GM23338 (cell line): ENCODE data around the gene DACT2. TPM values are rescaled to one million over a fixed set of nuclear protein-coding genes. Genes with fewer than 3 reads are reported as not detected.

Experiments
- ATAC-seq: fragments of 200-7000 bp; cut with Tn5 transposase; 3 replicates; pipeline ENCODE4 v1.9.1; 2020
- DNase-seq: peaks from one replicate; pipeline ENCODE4 v3.0.0-alpha.2; 2015; ENCODE audit warnings: low spot score
- H2AFZ ChIP-seq: fragments of 200-600 bp; sonication (generic); 2 replicates; pipeline ENCODE4 v1.8.0; 2016; ENCODE audit warnings: antibody characterized with exemption, mild to moderate bottlenecking, moderate library complexity
- H3F3A ChIP-seq: fragments of 200-600 bp; sonication (generic); replicated peaks from 2 replicates; pipeline ENCODE4 v1.8.0; 2017; ENCODE audit warnings: antibody characterized with exemption, mixed run types, low read depth
- H3K27ac ChIP-seq: fragments of 200-600 bp; sonication (generic); 2 replicates; pipeline ENCODE4 v1.6.1; 2016; ENCODE audit warnings: low read depth
- H3K27me3 ChIP-seq: fragments of 200-600 bp; sonication (generic); 2 replicates; pipeline ENCODE4 v1.8.0; 2016; ENCODE audit warnings: mild to moderate bottlenecking, mixed run types, moderate library complexity; ENCODE audit not compliant: insufficient read depth
- H3K36me3 ChIP-seq: fragments of 200-600 bp; sonication (generic); 2 replicates; pipeline ENCODE4 v1.8.0; 2016; ENCODE audit warnings: mild to moderate bottlenecking; ENCODE audit not compliant: insufficient read depth
- H3K4me1 ChIP-seq: fragments of 200-600 bp; sonication (generic); 2 replicates; pipeline ENCODE4 v1.8.0; 2016; ENCODE audit warnings: mild to moderate bottlenecking, moderate library complexity; ENCODE audit not compliant: insufficient read depth
- H3K4me2 ChIP-seq: fragments of 200-600 bp; sonication (generic); 2 replicates; pipeline ENCODE4 v1.7.1; 2017; ENCODE audit warnings: mixed run types
- H3K4me3 ChIP-seq: fragments of 200-600 bp; sonication (generic); 2 replicates; pipeline ENCODE4 v1.6.1; 2016; ENCODE audit warnings: mixed run types
- H3K79me2 ChIP-seq: fragments of 200-600 bp; sonication (generic); replicated peaks from 2 replicates; pipeline ENCODE4 v1.8.0; 2017; ENCODE audit warnings: mild to moderate bottlenecking; ENCODE audit not compliant: insufficient read depth
- H3K9me2 ChIP-seq: fragments of 200-600 bp; sonication (generic); 2 replicates; pipeline ENCODE4 v1.8.0; 2017; ENCODE audit not compliant: insufficient read depth
- H4K20me1 ChIP-seq: fragments of 200-600 bp; sonication (generic); replicated peaks from 2 replicates; pipeline ENCODE4 v1.8.0; 2017; ENCODE audit warnings: mild to moderate bottlenecking; ENCODE audit not compliant: insufficient read depth
- H3K27ac Mint-ChIP-seq: 2 replicates; pipeline ENCODE4 v1.8.0; 2020; ENCODE audit warnings: inconsistent platforms, mild to moderate bottlenecking, moderate library complexity, mixed read lengths
- H3K27me3 Mint-ChIP-seq: 3 replicates; pipeline ENCODE4 v1.8.0; 2022; ENCODE audit warnings: low read depth, mild to moderate bottlenecking, moderate library complexity, mixed read lengths, inconsistent platforms; ENCODE audit not compliant: insufficient read depth, poor library complexity
- H3K36me3 Mint-ChIP-seq: 3 replicates; pipeline ENCODE4 v1.8.0; 2021; ENCODE audit warnings: low read depth, mild to moderate bottlenecking, inconsistent platforms, moderate library complexity, mixed read lengths
- H3K4me1 Mint-ChIP-seq: 3 replicates; pipeline ENCODE4 v1.8.0; 2020; ENCODE audit warnings: mild to moderate bottlenecking, inconsistent platforms, mixed read lengths
- H3K4me3 Mint-ChIP-seq: 3 replicates; pipeline ENCODE4 v1.8.0; 2021; ENCODE audit warnings: moderate library complexity, mild to moderate bottlenecking, inconsistent platforms, mixed read lengths
- H3K9me3 Mint-ChIP-seq: 3 replicates; pipeline ENCODE4 v1.8.0; 2020; ENCODE audit warnings: moderate library complexity, mild to moderate bottlenecking, inconsistent platforms, mixed read lengths
- CREB1 ChIP-seq: fragments of 250-450 bp; sonication (Bioruptor Pico); IDR thresholded peaks from 2 replicates; pipeline ENCODE4 v1.5.0; 2020; ENCODE audit warnings: low read depth, mild to moderate bottlenecking, moderate library complexity
- ETS1 ChIP-seq: IDR thresholded peaks from 2 replicates; pipeline ENCODE4 v1.6.1; 2016; ENCODE audit warnings: antibody characterized with exemption
- EZH2 ChIP-seq: fragments of 200-600 bp; sonication (generic); IDR thresholded peaks from one replicate; pipeline ENCODE4 v1.8.0; 2017; ENCODE audit warnings: antibody characterized with exemption, mild to moderate bottlenecking, low read depth; ENCODE audit not compliant: unreplicated experiment
- EZH2phosphoT487 ChIP-seq: fragments of 200-600 bp; sonication (generic); IDR thresholded peaks from one replicate; pipeline ENCODE4 v1.8.1; 2018; ENCODE audit warnings: antibody characterized with exemption; ENCODE audit not compliant: unreplicated experiment
- JUNB ChIP-seq: IDR thresholded peaks from one replicate; pipeline ENCODE4 v1.6.1; 2016; ENCODE audit warnings: antibody characterized with exemption; ENCODE audit not compliant: unreplicated experiment
- NANOG ChIP-seq: IDR thresholded peaks from 2 replicates; pipeline ENCODE4 v1.6.1; 2016; ENCODE audit warnings: antibody characterized with exemption, borderline replicate concordance
- POLR2AphosphoS5 ChIP-seq: IDR thresholded peaks from 2 replicates; pipeline ENCODE4 v1.6.1; 2016; ENCODE audit warnings: antibody characterized with exemption, low read depth
- STAT1 ChIP-seq: IDR thresholded peaks from one replicate; pipeline ENCODE4 v1.6.1; 2016; ENCODE audit warnings: antibody characterized with exemption; ENCODE audit not compliant: unreplicated experiment
- ZNF114 ChIP-seq: fragments of 250-450 bp; sonication (Bioruptor Pico); IDR thresholded peaks from 2 replicates; pipeline ENCODE4 v1.5.0; 2020; ENCODE audit warnings: mild to moderate bottlenecking, moderate library complexity
- ZNF331 ChIP-seq: fragments of 250-450 bp; sonication (Bioruptor Pico); IDR thresholded peaks from 2 replicates; pipeline ENCODE4 v1.5.0; 2020; ENCODE audit warnings: low read depth, mild to moderate bottlenecking, moderate library complexity
- polyA plus RNA-seq: library from polyadenylated mRNA; unstranded; fragments of >200 nt; fragmentation: Nextera tagmentation; extraction: Ambion mirVana; gene quantifications from 2 replicates; pipeline ENCODE4 v1.2.1, GENCODE V29; 2016
- total RNA-seq: library from RNA; depleted of rRNA; stranded (reverse); fragments of >200 nt; shearing (Covaris generic); gene quantifications from 2 replicates; pipeline ENCODE4 v1.2.3, GENCODE V29; 2014
- TF ChIP-seq, protein P1 (sequence below): fragments of 250-450 bp; sonication (Bioruptor Pico); IDR thresholded peaks from 2 replicates; pipeline ENCODE4 v1.5.0; 2020; ENCODE audit warnings: mild to moderate bottlenecking, moderate library complexity
- TF ChIP-seq, protein P2 (sequence below), 2 experiments: fragments of 200-600 bp in 1 of 2; sonication (generic) in 1 of 2; conservative IDR thresholded peaks; 2 replicates each; pipeline versions ENCODE4 v1.5.1 to v1.6.1; 2016 to 2017; ENCODE audit warnings: antibody characterized with exemption in 2 of 2, low read depth in 2 of 2, mild to moderate bottlenecking in 2 of 2, moderate library complexity in 1 of 2
- TF ChIP-seq, protein P3 (sequence below): IDR thresholded peaks from one replicate; pipeline ENCODE4 v1.6.1; 2018; ENCODE audit warnings: antibody characterized with exemption; ENCODE audit not compliant: unreplicated experiment

The DACT2 gene
- total and polyA plus RNA-seq, 2 experiments from 2014 or later = 1.8 to 10.6 TPM

DNA sequence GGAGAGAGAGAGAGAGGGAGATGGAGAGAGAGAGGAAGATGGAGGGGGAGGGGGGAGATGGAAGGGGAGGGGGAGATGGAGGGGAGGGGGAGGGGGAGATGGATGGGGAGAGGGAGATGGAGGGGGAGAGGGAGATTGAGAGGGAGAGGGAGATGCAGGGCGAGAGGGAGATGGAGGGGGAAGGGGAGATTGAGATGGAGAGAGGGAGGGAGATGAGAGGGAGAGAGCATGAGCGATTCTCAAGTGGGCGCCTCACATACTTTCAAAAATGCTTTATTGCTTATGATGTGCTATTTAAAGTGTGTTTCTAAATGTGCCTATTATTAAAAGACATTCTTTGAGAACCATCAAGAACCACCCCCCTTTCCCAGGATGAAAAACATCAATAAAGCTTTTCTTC is 43.7 kb upstream of the DACT2 start:
- no peaks in the 10 kb centered on the region for H3K27me3 ChIP-seq
- H3K27me3 Mint-ChIP-seq = peaks cover 1% of the 10 kb centered on the region
- no peaks in the 10 kb centered on the region for H3K4me1 ChIP-seq
- no peaks in the 10 kb centered on the region for H4K20me1 ChIP-seq
- peaks cover 36% of the 10 kb centered on the region for H3K9me3 Mint-ChIP-seq
- no peak for DNase-seq
- no peaks in the 10 kb centered on the region for H3K79me2 ChIP-seq
- no peak overlapping the region for H3K4me3 Mint-ChIP-seq
- H3K4me3 ChIP-seq = no peak overlapping the region
- no peaks in the 10 kb centered on the region for H3F3A ChIP-seq
- no peak overlapping the region for H3K4me2 ChIP-seq
- H3K9me2 ChIP-seq = no peaks in the 10 kb centered on the region
- H3K4me1 Mint-ChIP-seq = peaks cover 4% of the 10 kb centered on the region; the same call in 2 of the 3 replicates
- no peak overlapping the region for H3K27ac Mint-ChIP-seq
- peaks cover 23% of the 10 kb centered on the region for H3K36me3 Mint-ChIP-seq
- H3K36me3 ChIP-seq = no peaks in the 10 kb centered on the region
- no peak for TF ChIP-seq EZH2phosphoT487
- no peak for TF ChIP-seq JUNB
- TF ChIP-seq, protein P1, sequence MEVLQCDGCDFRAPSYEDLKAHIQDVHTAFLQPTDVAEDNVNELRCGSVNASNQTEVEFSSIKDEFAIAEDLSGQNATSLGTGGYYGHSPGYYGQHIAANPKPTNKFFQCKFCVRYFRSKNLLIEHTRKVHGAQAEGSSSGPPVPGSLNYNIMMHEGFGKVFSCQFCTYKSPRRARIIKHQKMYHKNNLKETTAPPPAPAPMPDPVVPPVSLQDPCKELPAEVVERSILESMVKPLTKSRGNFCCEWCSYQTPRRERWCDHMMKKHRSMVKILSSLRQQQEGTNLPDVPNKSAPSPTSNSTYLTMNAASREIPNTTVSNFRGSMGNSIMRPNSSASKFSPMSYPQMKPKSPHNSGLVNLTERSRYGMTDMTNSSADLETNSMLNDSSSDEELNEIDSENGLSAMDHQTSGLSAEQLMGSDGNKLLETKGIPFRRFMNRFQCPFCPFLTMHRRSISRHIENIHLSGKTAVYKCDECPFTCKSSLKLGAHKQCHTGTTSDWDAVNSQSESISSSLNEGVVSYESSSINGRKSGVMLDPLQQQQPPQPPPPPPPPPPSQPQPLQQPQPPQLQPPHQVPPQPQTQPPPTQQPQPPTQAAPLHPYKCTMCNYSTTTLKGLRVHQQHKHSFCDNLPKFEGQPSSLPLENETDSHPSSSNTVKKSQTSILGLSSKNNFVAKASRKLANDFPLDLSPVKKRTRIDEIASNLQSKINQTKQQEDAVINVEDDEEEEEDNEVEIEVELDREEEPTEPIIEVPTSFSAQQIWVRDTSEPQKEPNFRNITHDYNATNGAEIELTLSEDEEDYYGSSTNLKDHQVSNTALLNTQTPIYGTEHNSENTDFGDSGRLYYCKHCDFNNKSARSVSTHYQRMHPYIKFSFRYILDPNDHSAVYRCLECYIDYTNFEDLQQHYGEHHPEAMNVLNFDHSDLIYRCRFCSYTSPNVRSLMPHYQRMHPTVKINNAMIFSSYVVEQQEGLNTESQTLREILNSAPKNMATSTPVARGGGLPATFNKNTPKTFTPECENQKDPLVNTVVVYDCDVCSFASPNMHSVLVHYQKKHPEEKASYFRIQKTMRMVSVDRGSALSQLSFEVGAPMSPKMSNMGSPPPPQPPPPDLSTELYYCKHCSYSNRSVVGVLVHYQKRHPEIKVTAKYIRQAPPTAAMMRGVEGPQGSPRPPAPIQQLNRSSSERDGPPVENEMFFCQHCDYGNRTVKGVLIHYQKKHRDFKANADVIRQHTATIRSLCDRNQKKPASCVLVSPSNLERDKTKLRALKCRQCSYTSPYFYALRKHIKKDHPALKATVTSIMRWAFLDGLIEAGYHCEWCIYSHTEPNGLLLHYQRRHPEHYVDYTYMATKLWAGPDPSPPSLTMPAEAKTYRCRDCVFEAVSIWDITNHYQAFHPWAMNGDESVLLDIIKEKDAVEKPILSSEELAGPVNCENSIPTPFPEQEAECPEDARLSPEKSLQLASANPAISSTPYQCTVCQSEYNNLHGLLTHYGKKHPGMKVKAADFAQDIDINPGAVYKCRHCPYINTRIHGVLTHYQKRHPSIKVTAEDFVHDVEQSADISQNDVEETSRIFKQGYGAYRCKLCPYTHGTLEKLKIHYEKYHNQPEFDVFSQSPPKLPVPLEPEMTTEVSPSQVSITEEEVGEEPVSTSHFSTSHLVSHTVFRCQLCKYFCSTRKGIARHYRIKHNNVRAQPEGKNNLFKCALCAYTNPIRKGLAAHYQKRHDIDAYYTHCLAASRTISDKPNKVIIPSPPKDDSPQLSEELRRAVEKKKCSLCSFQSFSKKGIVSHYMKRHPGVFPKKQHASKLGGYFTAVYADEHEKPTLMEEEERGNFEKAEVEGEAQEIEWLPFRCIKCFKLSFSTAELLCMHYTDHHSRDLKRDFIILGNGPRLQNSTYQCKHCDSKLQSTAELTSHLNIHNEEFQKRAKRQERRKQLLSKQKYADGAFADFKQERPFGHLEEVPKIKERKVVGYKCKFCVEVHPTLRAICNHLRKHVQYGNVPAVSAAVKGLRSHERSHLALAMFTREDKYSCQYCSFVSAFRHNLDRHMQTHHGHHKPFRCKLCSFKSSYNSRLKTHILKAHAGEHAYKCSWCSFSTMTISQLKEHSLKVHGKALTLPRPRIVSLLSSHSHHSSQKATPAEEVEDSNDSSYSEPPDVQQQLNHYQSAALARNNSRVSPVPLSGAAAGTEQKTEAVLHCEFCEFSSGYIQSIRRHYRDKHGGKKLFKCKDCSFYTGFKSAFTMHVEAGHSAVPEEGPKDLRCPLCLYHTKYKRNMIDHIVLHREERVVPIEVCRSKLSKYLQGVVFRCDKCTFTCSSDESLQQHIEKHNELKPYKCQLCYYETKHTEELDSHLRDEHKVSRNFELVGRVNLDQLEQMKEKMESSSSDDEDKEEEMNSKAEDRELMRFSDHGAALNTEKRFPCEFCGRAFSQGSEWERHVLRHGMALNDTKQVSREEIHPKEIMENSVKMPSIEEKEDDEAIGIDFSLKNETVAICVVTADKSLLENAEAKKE = no peak
- TF ChIP-seq ZNF114 (CRISPR knock-in tag) = no peak
- no peak for TF ChIP-seq NANOG
- no peak for TF ChIP-seq ETS1
- TF ChIP-seq CREB1 (CRISPR knock-in tag) = no peak
- no peak for TF ChIP-seq STAT1
- no peak for TF ChIP-seq POLR2AphosphoS5
- TF ChIP-seq, protein P2, sequence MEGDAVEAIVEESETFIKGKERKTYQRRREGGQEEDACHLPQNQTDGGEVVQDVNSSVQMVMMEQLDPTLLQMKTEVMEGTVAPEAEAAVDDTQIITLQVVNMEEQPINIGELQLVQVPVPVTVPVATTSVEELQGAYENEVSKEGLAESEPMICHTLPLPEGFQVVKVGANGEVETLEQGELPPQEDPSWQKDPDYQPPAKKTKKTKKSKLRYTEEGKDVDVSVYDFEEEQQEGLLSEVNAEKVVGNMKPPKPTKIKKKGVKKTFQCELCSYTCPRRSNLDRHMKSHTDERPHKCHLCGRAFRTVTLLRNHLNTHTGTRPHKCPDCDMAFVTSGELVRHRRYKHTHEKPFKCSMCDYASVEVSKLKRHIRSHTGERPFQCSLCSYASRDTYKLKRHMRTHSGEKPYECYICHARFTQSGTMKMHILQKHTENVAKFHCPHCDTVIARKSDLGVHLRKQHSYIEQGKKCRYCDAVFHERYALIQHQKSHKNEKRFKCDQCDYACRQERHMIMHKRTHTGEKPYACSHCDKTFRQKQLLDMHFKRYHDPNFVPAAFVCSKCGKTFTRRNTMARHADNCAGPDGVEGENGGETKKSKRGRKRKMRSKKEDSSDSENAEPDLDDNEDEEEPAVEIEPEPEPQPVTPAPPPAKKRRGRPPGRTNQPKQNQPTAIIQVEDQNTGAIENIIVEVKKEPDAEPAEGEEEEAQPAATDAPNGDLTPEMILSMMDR (conservative IDR thresholded peaks at IDR 0.05; ENCODE audit: low read depth in 2 of 2) = no peak
- TF ChIP-seq, protein P3, sequence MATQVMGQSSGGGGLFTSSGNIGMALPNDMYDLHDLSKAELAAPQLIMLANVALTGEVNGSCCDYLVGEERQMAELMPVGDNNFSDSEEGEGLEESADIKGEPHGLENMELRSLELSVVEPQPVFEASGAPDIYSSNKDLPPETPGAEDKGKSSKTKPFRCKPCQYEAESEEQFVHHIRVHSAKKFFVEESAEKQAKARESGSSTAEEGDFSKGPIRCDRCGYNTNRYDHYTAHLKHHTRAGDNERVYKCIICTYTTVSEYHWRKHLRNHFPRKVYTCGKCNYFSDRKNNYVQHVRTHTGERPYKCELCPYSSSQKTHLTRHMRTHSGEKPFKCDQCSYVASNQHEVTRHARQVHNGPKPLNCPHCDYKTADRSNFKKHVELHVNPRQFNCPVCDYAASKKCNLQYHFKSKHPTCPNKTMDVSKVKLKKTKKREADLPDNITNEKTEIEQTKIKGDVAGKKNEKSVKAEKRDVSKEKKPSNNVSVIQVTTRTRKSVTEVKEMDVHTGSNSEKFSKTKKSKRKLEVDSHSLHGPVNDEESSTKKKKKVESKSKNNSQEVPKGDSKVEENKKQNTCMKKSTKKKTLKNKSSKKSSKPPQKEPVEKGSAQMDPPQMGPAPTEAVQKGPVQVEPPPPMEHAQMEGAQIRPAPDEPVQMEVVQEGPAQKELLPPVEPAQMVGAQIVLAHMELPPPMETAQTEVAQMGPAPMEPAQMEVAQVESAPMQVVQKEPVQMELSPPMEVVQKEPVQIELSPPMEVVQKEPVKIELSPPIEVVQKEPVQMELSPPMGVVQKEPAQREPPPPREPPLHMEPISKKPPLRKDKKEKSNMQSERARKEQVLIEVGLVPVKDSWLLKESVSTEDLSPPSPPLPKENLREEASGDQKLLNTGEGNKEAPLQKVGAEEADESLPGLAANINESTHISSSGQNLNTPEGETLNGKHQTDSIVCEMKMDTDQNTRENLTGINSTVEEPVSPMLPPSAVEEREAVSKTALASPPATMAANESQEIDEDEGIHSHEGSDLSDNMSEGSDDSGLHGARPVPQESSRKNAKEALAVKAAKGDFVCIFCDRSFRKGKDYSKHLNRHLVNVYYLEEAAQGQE = no peak
- TF ChIP-seq EZH2 = no peak
- no peak for TF ChIP-seq ZNF331 (CRISPR knock-in tag)
- no peak overlapping the region for H3K27ac ChIP-seq
- no peak overlapping the region for H2AFZ ChIP-seq
- no peak for ATAC-seq
